HG02678 (cell line): ENCODE results near the gene OBSL1.

Source experiments
- ATAC-seq: cut with Tn5 transposase; IDR thresholded peaks from one replicate; pipeline ENCODE4 v1.9.1; 2021; ENCODE audit warnings: mild to moderate bottlenecking, moderate library complexity; ENCODE audit not compliant: unreplicated experiment

OBSL1 gene

GRCh38 chr2:219597552-219598307 is 26.4 kb upstream of the OBSL1 start, which contains the start of gene STK11IP:
TSS of gene STK11IP (plus strand) at chr2:219597857. CDS start at chr2:219598120, 263 bp downstream.
- peak; percentile 93 for ATAC-seq

DNA sequence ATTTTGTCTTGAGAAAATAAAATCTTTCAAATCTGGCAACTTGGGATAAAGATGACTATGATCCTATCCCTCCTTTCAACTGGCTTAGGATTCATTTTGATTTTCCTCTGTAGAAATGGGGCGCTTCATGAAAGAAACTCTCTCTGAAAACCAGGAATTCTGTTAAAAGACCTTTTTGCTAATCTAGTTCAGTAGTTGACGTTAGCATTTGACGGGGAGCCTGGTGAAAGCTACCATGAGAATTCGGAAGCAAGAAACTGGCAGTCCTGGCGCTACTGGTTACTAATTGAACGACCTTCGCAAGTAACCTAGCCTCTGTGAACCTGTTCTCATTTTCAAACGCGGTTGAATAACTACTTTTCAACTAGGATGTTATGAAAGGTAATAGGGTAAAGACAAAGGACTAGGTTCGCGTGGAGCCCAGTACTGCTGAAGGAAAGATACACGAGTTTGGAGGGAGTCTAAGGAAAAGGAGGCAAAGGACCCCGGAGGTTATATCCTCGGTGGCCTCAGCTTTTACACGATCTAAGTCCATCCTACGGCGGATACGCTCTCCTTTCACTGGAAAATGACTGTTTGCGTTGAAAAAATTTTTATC is 25.7 kb upstream of the OBSL1 start:
- ATAC-seq, result peak; percentile 5

DNA sequence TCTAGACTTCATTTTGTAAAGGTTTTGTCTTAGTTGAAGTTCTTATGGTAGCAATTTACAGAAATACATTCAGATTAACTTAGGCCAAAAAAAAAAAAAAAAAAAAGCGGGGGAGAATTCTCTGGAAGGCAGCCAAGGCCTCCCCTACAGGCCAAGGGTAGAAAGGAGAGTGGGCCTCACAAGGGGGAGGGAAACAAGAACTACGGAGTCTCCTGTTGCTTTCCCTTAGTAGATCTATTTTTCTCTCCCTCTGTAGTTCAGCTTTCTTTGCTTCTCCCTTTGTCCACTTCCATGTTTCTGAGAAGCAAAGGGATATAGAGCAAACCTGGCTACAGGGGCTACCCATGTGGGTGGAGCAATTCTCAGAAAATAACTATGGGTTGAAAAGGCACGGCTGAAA is 23.9 kb upstream of the OBSL1 start:
- ATAC-seq, result no peak

DNA sequence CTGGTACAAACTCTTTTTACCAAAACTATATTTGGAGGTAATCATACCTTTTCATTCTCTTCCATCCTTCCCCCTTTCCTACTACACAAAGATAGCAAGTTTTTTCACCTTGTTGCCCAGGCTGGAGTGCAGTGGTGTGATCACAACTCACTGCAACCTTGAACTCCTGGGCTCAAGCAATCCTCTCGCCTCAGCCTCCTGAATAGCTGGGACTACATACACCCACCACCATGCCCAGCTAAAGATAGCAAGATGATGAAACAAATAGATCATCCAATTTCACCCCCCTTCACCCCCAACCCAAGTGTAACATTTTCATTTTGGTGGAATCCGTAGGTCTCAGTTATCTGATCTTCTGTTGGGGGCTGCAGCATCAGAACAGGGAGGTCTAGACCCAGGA is 21.8 kb upstream of the OBSL1 start:
- no peak for ATAC-seq

GRCh38 chr2:219592736-219593135 is 21.4 kb upstream of the OBSL1 start:
- ATAC-seq, result no peak

- no peak for ATAC-seq
Observed at GRCh38 chr2:219591091-219591490, 19.8 kb upstream of the OBSL1 start.

GRCh38 chr2:219581346-219581745 is 10.0 kb upstream of the OBSL1 start:
- no peak for ATAC-seq

DNA sequence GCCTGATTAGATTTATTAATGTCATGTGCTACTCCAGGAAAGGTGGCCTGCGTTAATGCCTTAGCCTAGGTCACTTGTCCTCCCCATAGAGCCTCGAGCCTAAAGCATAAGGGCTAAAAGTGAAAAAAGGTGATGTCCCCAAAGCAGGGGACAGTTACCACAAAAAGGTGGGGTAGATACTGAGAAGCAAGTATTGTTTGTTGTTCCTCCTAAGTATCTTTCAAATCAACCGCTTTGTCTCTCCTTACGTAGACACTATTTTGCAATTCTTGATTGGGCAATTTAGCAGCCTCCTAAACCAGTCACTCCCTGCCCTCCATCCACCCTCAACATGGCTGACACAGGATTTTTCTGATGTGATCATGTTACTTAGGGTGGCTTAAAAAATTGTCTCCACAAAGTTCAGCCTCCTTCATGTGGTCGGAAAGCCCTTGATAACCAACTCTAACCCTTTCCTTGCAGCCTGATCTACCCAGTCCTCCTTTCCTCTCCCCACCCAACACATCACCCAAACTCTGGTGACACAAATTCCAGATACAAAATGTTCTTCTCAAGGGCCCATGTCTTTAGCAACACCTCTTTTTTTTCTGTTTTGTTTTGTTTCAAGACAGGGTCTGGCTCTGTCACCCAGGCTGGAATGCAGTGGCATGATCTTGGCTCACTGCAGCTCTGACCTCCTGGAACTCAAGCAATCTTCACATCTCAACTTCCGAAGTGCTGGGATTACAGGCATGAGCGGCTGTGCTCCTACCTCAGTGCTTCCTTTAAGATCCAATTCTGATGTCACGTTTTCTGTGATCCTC is 7.7 kb upstream of the OBSL1 start:
- no peak for ATAC-seq

- ATAC-seq, result no peak
Observed at GRCh38 chr2:219576505-219577388, 5.4 kb upstream of the OBSL1 start.

- no peak for ATAC-seq
Observed at GRCh38 chr2:219575566-219576504, 4.5 kb upstream of the OBSL1 start.

- no peak for ATAC-seq
Observed at GRCh38 chr2:219574484-219575311, 3.4 kb upstream of the OBSL1 start.

GRCh38 chr2:219573166-219573565 is 1.8 kb upstream of the OBSL1 start:
- no peak for ATAC-seq

GRCh38 chr2:219572237-219573001 is 1.1 kb upstream of the OBSL1 start, which contains the start of gene INHA:
TSS of gene INHA (plus strand) at chr2:219572310. CDS start at chr2:219572375, 65 bp downstream.
- no peak for ATAC-seq

DNA sequence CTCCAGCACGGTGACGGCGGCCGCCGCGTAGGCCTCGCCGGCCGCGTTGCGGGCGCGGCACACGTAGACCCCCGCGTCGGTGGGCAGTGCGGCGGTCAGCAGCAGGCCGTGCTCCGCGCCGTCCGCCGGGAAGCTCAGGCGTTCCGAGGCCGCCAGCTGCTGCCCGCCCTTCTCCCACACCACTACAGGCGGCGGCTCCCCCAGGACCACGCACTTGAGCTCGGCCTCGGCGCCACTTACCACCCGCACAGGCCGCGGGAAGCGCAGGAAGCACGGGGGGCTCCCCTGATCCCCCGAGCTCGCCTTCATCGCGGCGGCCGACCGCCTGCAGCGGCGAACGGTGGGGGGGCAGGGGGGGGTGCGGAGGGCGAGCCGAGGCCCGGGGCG is 422 bp downstream of the OBSL1 start:
- ATAC-seq, result no peak

- no peak for ATAC-seq
Observed at GRCh38 chr2:219570194-219570923, 980 bp downstream of the OBSL1 start.

- ATAC-seq, result no peak
Observed at GRCh38 chr2:219569635-219570034, 1.7 kb downstream of the OBSL1 start.

GRCh38 chr2:219569041-219569440 is 2.3 kb downstream of the OBSL1 start:
- no peak for ATAC-seq
